GM12891 (cell line): ENCODE results near the gene SIX4.

Source experiments
- PAX5 ChIP-seq: IDR thresholded peaks from 2 replicates; pipeline ENCODE4 v1.6.1; 2011; ENCODE audit warnings: low read length, moderate library complexity, mild to moderate bottlenecking; ENCODE audit not compliant: insufficient read depth, severe bottlenecking
- POLR2A ChIP-seq: IDR thresholded peaks from 2 replicates; pipeline ENCODE4 v1.6.1; 2011; ENCODE audit warnings: low read depth, low read length, control low read depth
- POLR2AphosphoS5 ChIP-seq: IDR thresholded peaks from 2 replicates; pipeline ENCODE4 v1.6.1; 2011; ENCODE audit warnings: low read depth, low read length, control low read depth
- POU2F2 ChIP-seq: IDR thresholded peaks from 2 replicates; pipeline ENCODE4 v1.6.1; 2011; ENCODE audit warnings: low read depth, mild to moderate bottlenecking, control low read depth, low read length, moderate library complexity
- SPI1 ChIP-seq: IDR thresholded peaks from 2 replicates; pipeline ENCODE4 v1.6.1; 2011; ENCODE audit warnings: low read depth, low read length, control low read depth
- TAF1 ChIP-seq: IDR thresholded peaks from 2 replicates; pipeline ENCODE4 v1.6.1; 2011; ENCODE audit warnings: low read depth, low read length, control low read depth

- no peak for TF ChIP-seq PAX5
- no peak for TF ChIP-seq POLR2AphosphoS5
- no peak for TF ChIP-seq POLR2A
- no peak for TF ChIP-seq TAF1
- TF ChIP-seq SPI1 = no peak
- TF ChIP-seq POU2F2 = no peak
These were observed 20.4 kb upstream of the SIX4 start for GRCh38 chr14:60744566-60744965.
